ENCODE measurements around the gene NOC4L. TPM values are rescaled to one million over a fixed set of nuclear protein-coding genes. Genes with fewer than 3 reads are reported as not detected.

NOC4L gene
- total RNA-seq, 1 donor from 2014 or later = 29.1 TPM

DNA sequence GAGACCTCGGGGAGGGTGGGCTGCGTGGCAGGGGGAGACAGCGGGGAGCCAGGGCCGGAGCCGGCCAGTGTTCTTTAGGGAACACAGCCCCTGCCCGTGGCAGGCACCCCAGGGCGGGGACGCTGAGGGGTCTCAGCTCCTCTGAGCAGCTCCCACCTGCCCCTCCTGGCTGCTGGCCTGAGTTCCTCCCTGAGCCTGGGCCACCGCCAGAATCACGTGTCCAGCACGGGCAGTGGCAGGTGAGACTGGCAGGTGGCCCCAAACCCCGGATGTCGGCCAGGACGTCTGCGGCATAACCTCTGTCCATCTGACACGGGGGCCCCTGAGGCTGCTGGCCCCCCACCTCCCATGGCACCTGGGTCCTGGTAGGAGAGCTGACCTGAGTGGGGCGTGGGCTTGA is 25.1 kb downstream of the NOC4L start:
- no peak for ATAC-seq (ENCODE audit: low read depth)
- Mint-ChIP-seq H3K4me1 (peaks cover 6% of the 10 kb centered on the region), H3K9me3 (no peaks in the 10 kb centered on the region), H3K27ac (no peak overlapping the region), H3K27me3 (peaks cover 9% of the 10 kb centered on the region), H3K36me3 (ENCODE audit: low read depth) (no peaks in the 10 kb centered on the region), H3K4me3 (no peak overlapping the region)
- DNase-seq = no peak
- POLR2A ChIA-PET = no interaction called here
- CTCF ChIA-PET = no interaction called here
- TF ChIP-seq CTCF (IDR thresholded peaks at IDR 0.05) = no peak
- intact Hi-C loops (cut with micrococcal nuclease) = no loop called here

DNA sequence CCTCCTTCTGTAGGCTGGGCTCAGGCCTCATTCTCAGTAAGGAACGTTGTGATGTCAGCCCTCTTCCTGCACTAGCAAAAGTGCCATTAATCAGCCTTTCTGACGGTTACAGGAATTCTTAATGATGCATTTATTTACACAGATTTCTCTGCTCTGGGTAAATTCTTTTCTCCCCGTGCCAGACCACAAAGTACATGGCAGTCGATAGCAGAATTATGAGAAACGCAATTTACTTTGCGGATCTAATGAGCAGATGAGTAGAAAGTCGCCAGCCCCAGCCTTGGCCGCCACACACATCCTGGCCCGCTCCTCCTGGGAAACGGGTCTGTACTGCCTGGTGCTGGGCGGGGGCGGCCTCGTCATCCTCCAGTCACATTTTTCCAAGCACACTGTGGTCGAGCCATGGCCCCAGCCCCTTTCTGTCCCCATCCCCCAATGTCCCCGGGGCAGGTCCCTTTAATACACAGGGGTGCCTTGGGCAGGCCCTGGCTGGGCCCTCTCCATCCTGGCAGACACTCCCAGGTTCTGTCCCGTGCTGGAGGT is 25.9 kb downstream of the NOC4L start:
- TF ChIP-seq CTCF (IDR thresholded peaks at IDR 0.05) = no peak
- CTCF ChIA-PET = no interaction called here
- H3K27ac Mint-ChIP-seq = no peak overlapping the region
- H3K4me1 Mint-ChIP-seq = peaks cover 6% of the 10 kb centered on the region
- H3K36me3 Mint-ChIP-seq (ENCODE audit: low read depth) = no peaks in the 10 kb centered on the region
- intact Hi-C loops (cut with micrococcal nuclease) = no loop called here
- DNase-seq (no peak), ATAC-seq (ENCODE audit: low read depth) (no peak)
- H3K4me3 Mint-ChIP-seq = no peak overlapping the region
- peaks cover 13% of the 10 kb centered on the region for H3K27me3 Mint-ChIP-seq
- H3K9me3 Mint-ChIP-seq = no peaks in the 10 kb centered on the region
- POLR2A ChIA-PET = no interaction called here

DNA sequence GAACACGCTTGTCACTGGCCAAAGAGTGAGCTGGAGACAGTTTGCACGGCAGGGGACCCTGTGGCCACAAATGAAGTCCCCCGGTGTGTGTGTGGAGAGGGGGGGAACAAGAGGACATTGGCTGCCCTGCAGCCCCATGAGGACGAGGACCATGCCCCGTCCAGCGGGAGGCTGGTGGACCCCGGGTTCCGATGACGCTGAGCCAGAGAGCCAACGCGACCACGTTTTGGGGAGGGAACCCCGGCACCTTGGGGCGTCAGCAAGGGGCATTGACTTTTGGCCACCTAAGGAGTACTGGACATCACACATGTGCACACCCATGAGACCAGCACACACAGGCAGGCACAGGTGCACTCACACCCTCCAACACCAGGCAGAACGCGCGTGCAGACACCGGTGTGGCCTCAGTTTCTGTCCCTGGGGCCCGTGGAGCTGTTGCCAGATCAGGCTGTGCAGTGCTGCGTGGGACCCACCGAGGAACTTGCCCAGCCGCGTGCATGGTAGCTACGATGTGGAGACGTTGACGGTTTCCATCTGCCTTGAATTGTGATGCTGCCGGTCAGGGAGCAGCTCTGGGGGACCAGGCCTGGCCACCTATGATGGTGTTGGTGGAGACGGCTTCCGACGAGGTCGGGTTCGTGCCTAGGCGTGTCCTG is 26.5 kb downstream of the NOC4L start:
- POLR2A ChIA-PET = no interaction called here
- H3K4me3 Mint-ChIP-seq = no peak overlapping the region
- intact Hi-C loops (cut with micrococcal nuclease) = no loop called here
- H3K27ac Mint-ChIP-seq = no peak overlapping the region
- no peak for ATAC-seq (ENCODE audit: low read depth)
- DNase-seq = no peak
- H3K36me3 Mint-ChIP-seq (ENCODE audit: low read depth) = no peaks in the 10 kb centered on the region
- peaks cover 6% of the 10 kb centered on the region for H3K4me1 Mint-ChIP-seq
- peaks cover 13% of the 10 kb centered on the region for H3K27me3 Mint-ChIP-seq
- CTCF ChIA-PET = no interaction called here
- no peaks in the 10 kb centered on the region for H3K9me3 Mint-ChIP-seq
- TF ChIP-seq CTCF (IDR thresholded peaks at IDR 0.05) = no peak

DNA sequence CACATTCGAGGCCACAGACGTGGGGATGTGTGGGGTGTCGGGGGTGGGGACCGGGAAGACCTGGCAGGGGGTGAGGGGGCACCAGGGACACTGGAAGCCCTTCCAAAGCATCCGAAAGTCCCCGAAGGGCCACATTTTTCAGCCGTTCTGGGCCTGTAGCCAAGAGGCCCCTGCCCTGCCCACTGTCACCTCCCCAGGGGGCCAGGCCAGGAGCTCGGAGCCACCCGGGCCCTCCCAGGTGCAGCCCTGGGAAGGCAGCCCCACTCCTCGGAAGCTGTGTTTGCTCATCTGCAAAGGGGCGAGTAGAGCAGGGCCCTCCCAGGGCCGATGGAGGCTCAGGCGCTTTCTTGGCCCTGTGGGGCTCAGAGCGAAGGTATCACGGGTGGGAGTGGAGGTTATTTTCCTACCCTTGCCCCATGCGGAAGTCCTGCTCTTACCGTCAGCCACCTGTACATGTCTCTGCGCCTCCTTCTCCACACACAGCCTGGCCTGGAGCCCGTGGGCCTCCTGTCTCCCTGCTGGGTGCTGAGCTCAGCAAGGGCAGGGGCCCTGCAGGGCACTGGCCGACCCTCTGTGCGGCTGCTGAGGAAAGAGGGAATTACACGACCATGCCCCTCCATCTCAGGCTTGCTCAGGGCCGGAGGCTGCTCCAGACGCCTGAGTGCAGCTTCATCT is 27.2 kb downstream of the NOC4L start:
- no peak for TF ChIP-seq CTCF (IDR thresholded peaks at IDR 0.05)
- ChIA-PET POLR2A (no interaction called here), CTCF (no interaction called here)
- Mint-ChIP-seq H3K27ac (no peak overlapping the region), H3K27me3 (peaks cover 14% of the 10 kb centered on the region), H3K4me1 (peaks cover 6% of the 10 kb centered on the region), H3K36me3 (ENCODE audit: low read depth) (no peaks in the 10 kb centered on the region), H3K9me3 (no peaks in the 10 kb centered on the region), H3K4me3 (no peak overlapping the region)
- no peak for ATAC-seq (ENCODE audit: low read depth)
- DNase-seq = no peak
- intact Hi-C loops (cut with micrococcal nuclease) = no loop called here

DNA sequence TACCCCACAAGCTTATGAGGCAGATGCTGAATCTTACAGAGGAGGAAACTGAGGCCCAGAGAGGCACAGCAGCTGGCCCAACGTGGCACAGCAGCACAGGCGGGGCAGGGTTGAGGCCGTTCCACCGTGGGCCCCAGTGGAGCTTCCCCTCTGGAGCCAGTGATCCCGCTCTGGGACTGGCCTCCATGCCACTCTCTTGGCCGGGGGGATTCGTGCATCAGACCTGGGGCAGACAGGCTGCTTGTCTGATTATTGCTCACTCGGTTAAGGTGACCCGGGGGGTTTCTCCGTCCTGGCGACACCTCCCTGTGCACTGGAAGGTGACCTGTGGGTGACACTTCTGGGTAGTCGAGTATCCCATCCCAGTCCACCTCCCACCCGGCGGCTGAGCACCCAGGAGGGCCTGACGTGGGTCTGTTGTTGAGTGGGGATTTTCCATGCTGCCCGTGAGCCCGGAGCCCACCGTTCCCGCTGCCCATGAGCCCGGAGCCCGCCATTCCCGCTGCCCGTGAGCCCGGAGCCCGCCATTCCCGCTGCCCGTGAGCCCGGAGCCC is 27.8 kb downstream of the NOC4L start:
- ChIA-PET POLR2A (no interaction called here), CTCF (no interaction called here)
- DNase-seq (no peak), ATAC-seq (ENCODE audit: low read depth) (no peak)
- Mint-ChIP-seq H3K9me3 (no peaks in the 10 kb centered on the region), H3K27ac (no peak overlapping the region), H3K4me1 (peaks cover 6% of the 10 kb centered on the region), H3K27me3 (peaks cover 15% of the 10 kb centered on the region), H3K36me3 (ENCODE audit: low read depth) (no peaks in the 10 kb centered on the region), H3K4me3 (no peak overlapping the region)
- intact Hi-C loops (cut with micrococcal nuclease) = no loop called here
- no peak for TF ChIP-seq CTCF (IDR thresholded peaks at IDR 0.05)
